AG04449 (cell line): ENCODE measurements around the gene SNRPA.
A peak's percentile ranks its signal among the peaks of the same experiment; 100 is the strongest.

Experiments
- CTCF ChIA-PET: fragments of 350-600 bp; formaldehyde crosslinking; extraction: SDS; loops from one replicate; lab custom pipeline; 2021; ENCODE audit warnings: antibody characterized with exemption; lab: Yijun Ruan, JAX
- POLR2A ChIA-PET: fragments of 400-600, 350-600 bp; formaldehyde crosslinking; extraction: SDS; loops from one replicate; lab custom pipeline; 2020; ENCODE audit warnings: antibody characterized with exemption, inconsistent platforms; lab: Yijun Ruan, JAX
- DNase-seq: peaks from one replicate; pipeline ENCODE4 v3.0.0-alpha.2; 2010; ENCODE audit warnings: low read depth, low spot score
- H3K4me3 ChIP-seq: 2 replicates; pipeline ENCODE4 v1.5.1; 2011; ENCODE audit warnings: low read depth, mild to moderate bottlenecking, control low read depth, low read length
- TF ChIP-seq, protein P1 (sequence below): IDR thresholded peaks from one replicate; pipeline ENCODE4 v1.5.1; 2011; ENCODE audit warnings: mild to moderate bottlenecking, moderate library complexity, low read length, control low read depth, inconsistent platforms; ENCODE audit not compliant: insufficient read depth; ENCODE audit errors: missing control alignments

SNRPA gene

DNA sequence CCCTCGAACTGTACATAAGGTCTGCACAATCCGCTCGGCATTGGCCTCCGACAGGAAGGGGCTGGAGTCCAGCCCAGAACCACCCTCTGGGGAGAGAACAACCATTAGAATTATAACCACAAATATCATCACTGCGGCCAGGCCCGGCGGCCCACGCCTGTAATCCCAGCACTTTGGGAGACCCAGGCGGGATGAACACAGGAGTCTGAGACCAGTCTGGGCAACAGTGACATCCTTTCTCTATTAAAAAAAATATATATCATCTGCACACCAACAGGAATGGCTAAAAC is 45.7 kb upstream of the SNRPA start:
- POLR2A ChIA-PET: no interaction called here
- TF ChIP-seq, protein P1, sequence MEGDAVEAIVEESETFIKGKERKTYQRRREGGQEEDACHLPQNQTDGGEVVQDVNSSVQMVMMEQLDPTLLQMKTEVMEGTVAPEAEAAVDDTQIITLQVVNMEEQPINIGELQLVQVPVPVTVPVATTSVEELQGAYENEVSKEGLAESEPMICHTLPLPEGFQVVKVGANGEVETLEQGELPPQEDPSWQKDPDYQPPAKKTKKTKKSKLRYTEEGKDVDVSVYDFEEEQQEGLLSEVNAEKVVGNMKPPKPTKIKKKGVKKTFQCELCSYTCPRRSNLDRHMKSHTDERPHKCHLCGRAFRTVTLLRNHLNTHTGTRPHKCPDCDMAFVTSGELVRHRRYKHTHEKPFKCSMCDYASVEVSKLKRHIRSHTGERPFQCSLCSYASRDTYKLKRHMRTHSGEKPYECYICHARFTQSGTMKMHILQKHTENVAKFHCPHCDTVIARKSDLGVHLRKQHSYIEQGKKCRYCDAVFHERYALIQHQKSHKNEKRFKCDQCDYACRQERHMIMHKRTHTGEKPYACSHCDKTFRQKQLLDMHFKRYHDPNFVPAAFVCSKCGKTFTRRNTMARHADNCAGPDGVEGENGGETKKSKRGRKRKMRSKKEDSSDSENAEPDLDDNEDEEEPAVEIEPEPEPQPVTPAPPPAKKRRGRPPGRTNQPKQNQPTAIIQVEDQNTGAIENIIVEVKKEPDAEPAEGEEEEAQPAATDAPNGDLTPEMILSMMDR: no peak
- H3K4me3 ChIP-seq: no peak overlapping the region
- CTCF ChIA-PET: no interaction called here
- no peak for DNase-seq

DNA sequence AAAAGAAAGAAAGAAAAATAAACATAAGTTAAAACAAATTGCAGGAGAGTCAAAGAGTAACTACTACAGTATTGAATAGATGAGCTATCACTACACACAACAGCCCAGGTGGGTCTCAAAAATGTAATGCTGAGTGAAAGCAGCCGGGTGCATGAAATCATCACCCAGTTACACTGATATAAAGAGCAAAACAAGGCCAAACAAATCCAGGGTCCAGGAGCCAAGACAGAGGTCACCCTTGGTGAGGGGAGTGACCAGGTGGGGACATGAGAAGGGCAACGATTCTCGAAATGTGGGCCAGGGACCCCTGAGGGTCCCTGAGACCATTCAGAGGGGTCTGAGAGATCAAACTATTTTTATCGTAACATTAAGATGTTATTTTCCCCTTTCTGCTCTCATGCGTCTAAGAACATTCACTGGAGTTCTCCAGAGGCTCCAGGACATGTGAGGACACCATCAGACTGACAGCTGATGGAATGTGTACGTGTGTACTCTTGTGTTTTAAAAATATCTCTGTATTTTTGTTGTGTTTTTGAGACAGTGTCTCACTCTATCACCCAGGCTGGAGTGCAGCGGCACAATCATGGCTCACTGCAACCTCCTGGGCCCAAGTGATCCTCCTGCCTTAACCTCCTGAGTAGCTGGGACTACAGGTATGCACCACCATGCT is 44.9 kb upstream of the SNRPA start:
- no peak overlapping the region for H3K4me3 ChIP-seq
- no peak for DNase-seq
- TF ChIP-seq, protein P1: no peak
- POLR2A ChIA-PET: no interaction called here
- CTCF ChIA-PET: interaction anchor here (1.1 kb wide), 1 partner anchor 15 kb away, joined by 3 read pairs; no protein-coding TSS in a partner anchor

DNA sequence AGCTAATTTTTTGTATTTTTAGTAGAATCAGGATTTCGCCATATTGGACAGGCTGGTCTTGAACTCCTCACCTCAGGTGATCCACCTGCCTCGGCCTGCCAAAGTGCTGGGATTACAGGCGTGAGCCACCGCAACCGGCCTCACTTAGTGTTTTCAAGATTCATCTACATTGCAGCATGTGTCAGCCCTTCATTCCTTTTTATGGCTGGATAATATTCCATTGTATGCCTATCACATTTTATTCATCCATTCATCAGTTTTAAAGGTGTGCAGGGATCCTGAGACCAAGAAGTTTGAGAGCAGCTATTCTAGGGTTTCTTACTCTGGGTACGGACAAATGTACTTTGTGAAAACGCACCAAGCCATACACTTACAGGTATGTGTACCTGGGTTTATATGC is 43.4 kb upstream of the SNRPA start:
- ChIA-PET CTCF (no interaction called here), POLR2A (no interaction called here)

DNA sequence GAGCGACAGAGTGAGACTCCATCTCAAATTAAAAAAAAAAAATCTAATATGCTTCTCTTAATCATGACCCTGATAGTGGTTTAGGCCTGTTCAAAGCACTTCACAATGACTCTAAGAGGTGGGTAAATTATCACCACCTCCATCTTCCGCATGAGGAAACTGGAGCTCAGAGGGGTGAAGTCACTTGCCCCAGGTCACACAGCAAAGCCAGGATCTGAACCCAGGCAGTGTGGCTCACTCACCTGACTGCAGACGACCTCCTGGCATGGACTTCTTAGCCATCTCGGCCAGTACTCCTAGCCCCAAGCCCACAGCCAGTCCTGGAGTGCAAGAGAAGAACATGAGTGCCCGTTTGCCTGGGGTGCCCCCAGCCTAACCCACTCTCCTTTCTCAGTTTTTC is 41.2 kb upstream of the SNRPA start:
- ChIA-PET POLR2A (no interaction called here), CTCF (interaction anchor here (1.5 kb wide), 1 partner anchor 10 kb away, joined by 3 read pairs; no protein-coding TSS in a partner anchor)
- no peak for DNase-seq
- TF ChIP-seq, protein P1: no peak
- no peak overlapping the region for H3K4me3 ChIP-seq

More for the DNA sequence above, 43.4 kb upstream of the SNRPA start:
- no peak for DNase-seq
- no peak overlapping the region for H3K4me3 ChIP-seq
- TF ChIP-seq, protein P1: no peak

DNA sequence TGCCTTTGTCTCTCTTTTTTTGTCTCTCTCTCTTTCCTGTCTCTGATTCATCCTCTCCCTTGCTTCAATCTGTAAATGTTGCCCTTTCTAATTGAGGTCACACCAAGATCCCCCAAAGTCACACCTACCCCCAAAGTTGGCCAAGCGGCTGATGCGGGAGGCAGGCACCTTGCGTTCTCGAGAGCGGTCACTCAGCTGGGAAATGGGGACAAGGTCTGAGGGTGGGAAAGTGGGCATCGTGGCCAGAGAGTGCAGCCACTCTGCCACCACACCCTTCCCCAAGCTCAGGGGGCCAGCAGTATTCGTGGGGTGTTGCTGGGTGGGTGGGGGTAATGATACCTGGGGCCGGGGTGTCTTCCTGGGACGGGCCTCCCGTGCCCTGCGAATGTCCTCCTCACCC is 37.1 kb upstream of the SNRPA start:
- peak overlapping the region; percentile 70 for H3K4me3 ChIP-seq
- DNase-seq: no peak
- ChIA-PET POLR2A (interaction anchor here (0.7 kb wide), 1 partner anchor 42 kb away, joined by 4 read pairs; no protein-coding TSS in a partner anchor), CTCF (interaction anchor here (1.2 kb wide), 1 partner anchor 14 kb away, joined by 3 read pairs; no protein-coding TSS in a partner anchor)
- TF ChIP-seq, protein P1: no peak

DNA sequence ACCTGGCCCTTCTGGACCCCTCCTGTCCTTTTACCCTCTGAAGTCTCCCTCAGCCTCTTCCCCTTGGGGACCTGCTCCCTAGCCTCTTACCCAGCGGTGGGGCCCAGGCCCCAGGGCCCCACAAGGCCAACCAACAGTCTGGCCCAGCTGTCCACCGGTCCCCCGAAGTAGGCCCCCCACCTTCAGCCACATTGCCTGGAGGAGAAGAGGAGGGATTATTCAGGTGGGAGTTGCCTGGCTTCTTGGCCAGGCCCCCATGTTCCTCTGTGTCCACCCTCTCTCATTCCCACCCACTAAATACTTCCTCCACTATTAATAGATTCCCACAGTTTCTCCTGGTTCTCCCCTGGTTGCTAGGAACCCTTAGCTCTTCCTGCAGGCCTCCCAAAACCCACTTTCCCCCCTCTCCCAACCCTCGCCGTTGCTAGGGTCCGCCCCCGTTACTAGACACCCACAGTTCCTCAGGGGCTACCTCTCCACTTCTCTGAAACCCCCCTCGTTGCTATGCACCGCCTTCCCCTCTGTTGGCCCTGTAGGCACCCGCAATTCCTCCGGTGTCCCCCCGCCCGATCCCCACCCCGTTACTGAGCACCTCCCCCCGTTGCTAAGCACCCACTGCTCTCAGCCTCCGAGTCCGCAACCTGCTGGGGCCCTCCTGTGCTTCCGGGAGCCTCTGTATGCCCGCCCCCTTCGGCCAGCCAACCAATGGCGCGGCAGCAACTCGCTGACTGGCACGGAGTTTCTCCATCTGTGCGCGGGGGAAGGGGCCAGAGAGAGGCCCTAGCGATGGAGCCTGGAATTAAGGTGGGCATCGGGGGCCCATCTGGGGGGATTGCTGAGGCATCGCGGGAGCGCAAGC is 36.3 kb upstream of the SNRPA start:
- peak overlapping the region; percentile 70 for H3K4me3 ChIP-seq
- ChIA-PET CTCF (interaction anchor here (1.2 kb wide), 1 partner anchor 15 kb away, joined by 3 read pairs; no protein-coding TSS in a partner anchor), POLR2A (no interaction called here)
- DNase-seq: peak; percentile 61
- TF ChIP-seq, protein P1: no peak
